SH-SY5Y (cell line): Measurements from ENCODE around the gene TCF4.

Experiments used
- GATA2 ChIP-seq: IDR thresholded peaks from 2 replicates; pipeline ENCODE4 v1.6.1; 2011; ENCODE audit warnings: mild to moderate bottlenecking, low read depth, low read length
- GATA3 ChIP-seq: IDR thresholded peaks from 2 replicates; pipeline ENCODE4 v1.6.1; 2011; ENCODE audit warnings: low read depth, mild to moderate bottlenecking, low read length, moderate library complexity

DNA sequence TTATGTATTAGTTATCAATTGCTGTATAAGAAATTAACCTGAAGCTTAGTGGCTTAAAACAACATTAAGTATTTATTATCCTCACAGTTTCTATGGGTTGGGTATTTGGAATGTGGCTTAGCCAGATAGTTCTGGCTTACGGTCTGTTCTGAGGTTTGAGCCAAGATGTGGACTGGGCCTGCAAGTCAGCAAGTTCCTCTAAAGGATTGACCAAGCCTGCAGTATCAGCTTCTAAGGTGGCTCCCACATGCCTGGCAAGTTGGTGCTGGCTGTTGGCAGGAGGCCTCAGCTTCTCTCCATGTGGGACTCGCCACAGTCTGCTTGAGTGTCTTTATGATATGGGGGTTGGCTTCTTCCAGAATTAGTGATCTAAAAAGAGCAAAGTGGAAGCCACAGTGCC, 45.0 kb upstream of the TCF4 start:
- TF ChIP-seq GATA3, result no peak
- TF ChIP-seq GATA2, result no peak
